Measurements from ENCODE around the gene GCK. TPM values are rescaled to one million over a fixed set of nuclear protein-coding genes. Genes with fewer than 3 reads are reported as not detected.
A peak's percentile ranks its signal among the peaks of the same experiment; 100 is the strongest.
"Not testable (repeated sequence)": the region's sequence is repeated elsewhere in the genome, so short reads cannot be mapped to it uniquely, and the experiment has no call there.

Gene GCK
- total RNA-seq, 1 donor from 2014 or later = 1.3 TPM

DNA sequence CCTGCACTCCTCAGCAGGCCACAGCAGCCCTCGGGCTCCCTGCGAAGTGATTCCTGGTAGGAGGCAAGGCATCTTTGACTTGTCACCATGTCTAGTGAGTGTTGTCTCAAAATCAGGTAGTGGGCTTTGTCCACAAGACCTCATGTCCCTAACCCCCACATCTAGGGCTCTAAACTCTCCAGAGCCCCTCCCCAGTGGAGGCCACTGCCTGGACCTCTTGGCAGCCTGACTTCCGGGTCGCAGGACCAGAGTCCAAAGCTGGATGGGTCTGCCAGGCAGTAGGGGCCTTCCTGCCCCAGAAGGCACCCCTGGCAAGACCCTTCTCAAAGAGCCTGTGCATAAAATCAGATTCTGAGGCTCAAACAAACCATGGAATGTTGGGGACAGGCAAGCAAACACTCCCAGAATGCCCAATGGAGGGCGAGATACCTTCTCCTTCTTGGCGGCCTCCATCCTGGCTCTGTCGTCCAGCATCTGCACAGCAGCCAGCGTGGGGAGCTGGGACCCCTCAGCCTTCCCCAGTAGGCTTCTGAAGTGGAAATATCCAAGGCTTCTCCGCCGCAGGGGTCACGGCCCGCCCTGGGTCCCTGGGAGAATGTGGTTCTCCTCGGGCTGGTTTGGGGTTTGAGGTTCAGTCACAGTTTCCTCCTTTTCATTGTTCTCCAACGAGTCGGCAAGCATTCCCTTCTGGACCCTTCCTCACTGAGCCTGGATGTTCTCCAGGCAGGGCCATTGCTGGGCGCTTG, 586 bp downstream of the GCK start:
- intact Hi-C loops (cut with DNase I) = loop anchor here (5.0 kb wide), 1 partner anchor 51 kb away; no protein-coding TSS in a partner anchor
- no peak for DNase-seq
- ATAC-seq (ENCODE audit: poor library complexity) = no peak

DNA sequence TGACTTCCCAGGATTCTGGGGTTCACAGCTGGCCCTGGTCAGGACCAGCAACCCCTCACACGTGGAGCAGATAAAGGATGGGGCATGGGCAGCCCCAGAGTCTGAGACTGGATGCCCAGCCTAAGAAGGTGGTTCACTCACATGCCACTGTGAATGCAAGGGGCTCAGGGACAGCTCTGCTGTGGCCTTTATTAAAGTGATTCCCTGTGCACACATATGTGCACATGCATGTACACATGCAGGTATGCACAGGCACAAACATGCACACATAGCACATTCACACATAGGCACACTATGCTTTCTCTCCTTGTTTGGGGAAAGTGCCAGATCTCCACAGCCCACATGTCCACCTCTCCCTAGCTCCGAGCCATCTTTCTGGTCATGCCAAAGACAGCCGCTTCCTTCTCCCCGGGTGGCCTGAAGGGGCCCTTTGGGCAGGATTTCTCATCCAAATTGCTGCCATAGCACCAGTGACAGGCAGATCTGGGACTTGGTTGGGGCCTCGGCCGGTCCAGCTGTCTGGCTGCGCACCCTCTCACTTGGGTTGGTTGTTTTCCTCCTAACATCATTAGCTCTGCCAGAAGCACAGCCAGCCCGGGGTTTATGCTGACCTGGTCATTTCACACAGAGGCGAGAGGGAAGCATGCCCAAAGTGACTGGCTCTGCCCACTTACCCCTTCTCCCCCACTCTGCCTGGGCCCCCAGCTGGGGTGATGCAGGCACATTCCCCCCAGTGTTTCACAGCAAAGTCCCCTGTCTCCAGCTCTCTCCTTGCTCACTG, 1.4 kb downstream of the GCK start:
- intact Hi-C loops (cut with DNase I) = loop anchor here (5.0 kb wide), 1 partner anchor 51 kb away; no protein-coding TSS in a partner anchor
- DNase-seq (no peak), ATAC-seq (ENCODE audit: poor library complexity) (no peak)

DNA sequence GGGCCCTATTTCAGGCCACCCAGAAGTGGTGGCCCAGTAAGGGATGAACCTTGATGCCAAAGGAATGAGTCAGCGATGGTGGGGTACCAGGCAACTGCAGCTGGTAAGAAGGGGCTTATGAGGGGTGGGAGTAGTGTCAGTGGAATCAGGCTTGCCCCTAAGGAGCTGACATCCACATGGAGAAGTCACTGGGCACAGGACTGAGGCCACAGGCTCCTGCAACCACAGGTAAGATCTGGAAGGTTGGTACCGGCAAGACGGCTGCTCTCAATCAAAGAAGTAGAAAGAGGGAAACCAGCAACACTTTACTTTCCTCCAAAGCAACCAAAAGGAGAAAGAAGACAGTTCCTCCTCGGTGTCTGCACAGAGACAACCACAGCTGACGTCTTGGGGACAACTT, 2.5 kb downstream of the GCK start:
- DNase-seq (no peak), ATAC-seq (ENCODE audit: poor library complexity) (no peak)
- intact Hi-C loops (cut with DNase I) = loop anchor here (5.0 kb wide), 1 partner anchor 49 kb away; no protein-coding TSS in a partner anchor

DNA sequence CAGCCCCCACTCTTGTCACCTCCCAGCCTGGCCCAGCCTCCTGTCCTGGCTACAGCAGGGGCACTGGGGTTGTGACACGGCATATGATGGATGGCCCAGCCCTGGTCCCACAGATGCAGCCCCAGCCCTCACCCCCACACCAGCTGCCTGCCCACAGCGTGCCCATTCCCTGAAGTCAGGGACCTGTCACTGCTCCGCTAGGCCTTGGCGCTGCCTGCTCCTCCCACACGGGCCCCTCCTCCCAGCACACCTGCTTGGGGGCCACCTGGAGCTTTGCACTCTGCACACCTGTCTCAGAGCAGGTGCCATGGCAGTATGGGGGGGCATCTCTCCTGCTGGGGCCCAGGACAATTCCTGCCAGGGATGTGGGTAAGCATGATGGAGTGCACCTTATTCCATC, 3.5 kb downstream of the GCK start:
- ATAC-seq (ENCODE audit: poor library complexity) (no peak), DNase-seq (no peak)
- intact Hi-C loops (cut with DNase I) = loop anchor here (5.0 kb wide), 1 partner anchor 48 kb away; no protein-coding TSS in a partner anchor

DNA sequence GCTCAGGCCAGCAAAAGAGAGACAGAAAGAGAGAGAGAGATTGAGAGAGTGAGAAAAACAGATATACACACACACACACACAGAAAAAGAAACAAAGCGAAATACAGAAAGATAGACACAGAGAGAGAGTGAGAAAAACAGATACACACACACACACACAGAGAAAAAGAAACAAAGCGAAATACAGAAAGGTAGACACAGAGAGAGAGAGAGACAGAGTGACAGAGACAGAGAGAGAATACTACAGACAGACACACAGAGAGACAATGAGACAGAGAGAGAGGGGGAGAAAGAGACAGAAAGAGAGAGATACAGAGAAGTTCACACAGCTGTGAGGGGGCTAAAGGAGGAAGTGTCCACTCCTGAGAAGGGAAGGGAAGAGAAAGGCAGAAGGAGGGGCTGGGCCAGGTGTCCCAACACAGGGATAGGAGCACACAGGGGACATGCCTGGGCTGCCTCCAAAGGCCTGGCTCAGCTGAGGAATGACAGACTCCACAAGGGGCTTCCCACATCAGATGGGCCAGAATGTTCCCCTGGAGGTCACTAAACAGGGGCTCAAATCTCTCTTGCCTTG, 4.3 kb downstream of the GCK start:
- intact Hi-C loops (cut with DNase I) = loop anchor here (5.0 kb wide), 1 partner anchor 48 kb away; no protein-coding TSS in a partner anchor
- ATAC-seq (ENCODE audit: poor library complexity) (no peak), DNase-seq (no peak)

DNA sequence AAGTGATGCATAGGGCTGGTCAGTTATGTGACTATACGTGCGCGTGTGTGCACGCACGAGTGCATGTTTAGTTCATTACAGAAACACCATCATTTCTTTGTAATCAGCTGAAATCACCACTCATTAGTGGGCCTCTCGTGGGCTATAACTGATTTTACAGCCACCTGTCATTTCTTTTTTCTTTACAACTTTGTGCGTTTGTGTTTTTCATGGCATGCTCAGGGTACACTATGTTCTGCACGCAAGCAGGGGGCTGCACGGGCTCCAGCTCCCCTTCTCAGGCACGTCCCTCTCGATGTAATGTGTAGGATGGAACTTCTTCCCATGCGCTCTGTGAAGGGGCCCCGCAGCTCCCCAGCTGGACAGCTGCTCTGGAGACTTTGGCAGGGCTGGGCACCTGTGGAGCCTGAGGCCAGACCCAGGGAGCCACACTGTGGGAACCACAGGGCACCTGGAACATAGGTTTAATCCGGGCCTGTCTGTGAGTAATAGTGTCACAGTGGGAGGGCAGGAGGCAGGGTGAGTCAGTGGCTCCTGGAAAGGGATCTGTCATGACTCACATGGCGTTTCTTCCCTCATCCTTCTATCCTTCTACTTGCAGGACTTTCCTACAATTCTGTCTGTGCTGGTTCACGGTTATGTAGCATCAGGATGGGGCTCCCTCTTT, 4.9 kb downstream of the GCK start:
- intact Hi-C loops (cut with DNase I) = no loop called here
- DNase-seq = no peak
- no peak for ATAC-seq (ENCODE audit: poor library complexity)

DNA sequence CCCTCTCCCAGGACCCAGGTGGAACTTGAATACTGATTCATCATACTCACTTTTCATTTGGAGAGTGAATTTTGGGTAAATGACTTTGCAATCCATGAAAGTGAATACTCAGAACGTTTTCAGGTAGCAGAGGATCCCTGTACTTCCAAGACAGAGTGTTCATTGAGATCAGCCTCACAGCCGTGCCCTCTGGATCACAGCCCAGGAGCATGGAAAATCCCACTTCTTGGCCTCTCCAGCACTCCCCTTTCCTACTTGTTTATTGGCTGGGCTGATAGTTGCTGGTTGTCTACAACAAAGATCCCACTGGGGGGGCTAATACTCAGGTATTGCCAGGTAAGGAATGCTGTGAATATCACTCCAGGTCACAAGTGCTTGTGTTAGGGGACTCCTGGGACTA, 5.9 kb downstream of the GCK start:
- intact Hi-C loops (cut with DNase I) = no loop called here
- ATAC-seq (ENCODE audit: poor library complexity) = no peak
- no peak for DNase-seq

DNA sequence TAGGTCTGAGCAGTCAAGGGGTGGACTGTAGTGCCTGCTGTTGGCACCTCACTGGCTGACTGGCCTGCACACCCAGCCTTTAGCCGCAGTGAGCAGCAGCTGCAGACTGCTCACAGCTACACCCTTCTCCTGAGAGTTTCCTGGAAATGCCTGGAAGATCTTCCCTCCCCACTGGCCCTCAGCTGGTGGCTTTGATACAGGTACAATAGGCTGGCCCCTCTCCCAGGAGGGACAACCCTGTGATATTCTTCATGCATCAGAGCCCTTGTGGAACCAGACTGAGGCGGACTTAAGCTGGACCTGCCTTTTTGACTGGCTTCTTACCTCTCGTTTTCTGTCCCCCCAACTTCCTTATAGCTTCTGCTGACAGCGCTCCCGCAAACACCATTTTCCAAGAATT, 6.4 kb downstream of the GCK start:
- no peak for ATAC-seq (ENCODE audit: poor library complexity)
- no peak for DNase-seq
- intact Hi-C loops (cut with DNase I) = no loop called here

DNA sequence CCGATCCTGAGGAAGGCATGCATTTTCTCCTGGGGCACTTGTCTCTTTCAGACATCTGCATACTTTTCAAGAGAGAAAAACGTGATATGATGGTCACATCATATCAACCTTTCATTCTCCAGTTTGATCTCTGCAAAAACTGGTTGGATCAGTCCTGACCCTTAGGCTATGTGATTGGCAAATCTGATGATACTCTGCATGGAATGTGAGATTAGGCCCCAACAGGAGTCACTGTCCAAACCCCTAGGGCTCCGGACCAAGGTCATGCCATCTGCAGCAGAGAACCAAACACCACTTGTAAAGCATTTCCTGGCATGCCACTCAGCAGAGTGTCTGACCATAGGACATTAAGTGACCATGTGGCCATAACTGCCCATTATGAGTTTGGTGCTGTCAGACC, 8.6 kb downstream of the GCK start:
- no peak for ATAC-seq (ENCODE audit: poor library complexity)
- DNase-seq = no peak
- intact Hi-C loops (cut with DNase I) = no loop called here

DNA sequence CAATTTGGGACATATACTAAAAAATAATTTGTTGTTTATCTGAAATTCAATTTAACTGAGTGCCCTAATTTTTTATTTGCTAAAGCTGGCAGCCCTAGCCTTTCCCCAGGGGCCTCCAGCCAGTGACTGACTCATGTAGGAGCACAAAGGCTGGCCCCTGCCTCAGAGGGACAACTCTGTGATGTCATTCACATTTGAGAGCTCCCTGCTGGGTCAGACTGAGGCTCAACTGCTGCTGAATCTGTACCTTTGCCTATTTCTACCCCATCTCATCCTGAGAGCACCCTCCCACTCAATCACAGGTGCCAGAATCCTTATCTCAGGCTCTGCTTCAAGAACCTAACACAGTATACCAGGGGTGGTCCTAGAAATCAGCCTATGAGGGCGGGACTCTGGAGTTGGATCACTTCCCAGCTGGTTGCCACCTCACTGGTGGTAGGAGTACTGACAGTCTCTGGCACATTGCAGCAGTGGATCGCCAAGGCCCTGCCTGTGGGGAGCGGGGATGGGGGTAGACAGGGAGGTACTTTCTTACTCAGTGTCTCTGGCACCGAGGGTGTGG, 11.6 kb downstream of the GCK start:
- intact Hi-C loops (cut with DNase I) = no loop called here
- no peak for DNase-seq
- ATAC-seq (ENCODE audit: poor library complexity) = peak; percentile 31

DNA sequence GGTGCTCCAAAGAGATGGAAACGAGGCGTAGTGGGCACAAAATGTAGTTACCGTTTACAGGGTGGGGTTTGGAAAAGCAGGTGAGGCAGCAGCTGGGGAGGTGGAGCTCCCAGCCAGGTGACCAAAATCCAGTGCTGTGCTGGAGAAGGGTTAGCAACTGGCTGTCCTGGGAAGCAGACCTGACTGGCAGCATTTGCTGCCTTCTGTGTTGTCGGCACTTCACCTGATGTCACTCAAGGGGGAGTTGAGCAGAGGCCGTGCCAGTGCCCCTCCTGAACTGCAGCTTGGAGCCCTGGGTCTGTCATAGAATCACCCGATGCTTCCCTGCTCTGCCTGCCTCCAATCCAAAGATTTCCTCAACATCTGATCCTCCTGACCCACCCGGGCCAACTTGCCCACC, 12.8 kb downstream of the GCK start:
- no peak for ATAC-seq (ENCODE audit: poor library complexity)
- no peak for DNase-seq
- intact Hi-C loops (cut with DNase I) = no loop called here

DNA sequence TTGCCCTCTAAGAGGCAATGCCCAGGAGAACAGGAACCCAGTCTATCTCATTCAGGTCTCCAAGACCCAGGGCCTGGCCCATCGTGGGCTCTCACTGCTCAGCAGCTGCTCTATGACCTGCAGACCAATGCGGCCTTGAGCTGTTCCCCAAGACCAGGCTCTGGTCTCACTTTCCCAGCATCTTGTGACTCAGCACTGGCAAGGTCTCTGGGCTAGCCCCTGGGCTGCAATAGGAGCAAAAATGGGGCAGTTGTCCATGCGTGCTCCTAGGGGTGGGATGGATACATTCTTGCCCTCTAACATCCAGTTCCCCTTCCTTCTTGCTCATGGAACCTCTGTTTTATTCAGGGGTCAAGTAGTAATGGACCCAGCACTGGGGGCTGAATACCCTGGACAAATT, 13.5 kb downstream of the GCK start:
- intact Hi-C loops (cut with DNase I) = no loop called here
- ATAC-seq (ENCODE audit: poor library complexity) = no peak
- DNase-seq = no peak

DNA sequence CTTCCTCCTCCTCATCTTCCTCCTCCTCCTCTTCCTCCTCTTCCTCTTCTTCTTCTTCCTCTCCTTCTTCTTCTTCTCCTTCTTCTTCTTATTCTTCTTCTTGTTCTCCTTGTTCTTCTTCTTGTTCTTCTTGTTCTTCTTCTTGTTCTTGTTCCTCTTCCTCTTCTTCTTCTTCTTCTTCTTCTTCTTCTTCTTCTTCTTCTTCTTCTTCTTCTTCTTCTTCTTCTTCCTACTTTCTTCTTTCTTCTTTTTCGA, 14.6 kb downstream of the GCK start:
- intact Hi-C loops (cut with DNase I); DNase-seq; ATAC-seq (ENCODE audit: poor library complexity): not testable (repeated sequence)

DNA sequence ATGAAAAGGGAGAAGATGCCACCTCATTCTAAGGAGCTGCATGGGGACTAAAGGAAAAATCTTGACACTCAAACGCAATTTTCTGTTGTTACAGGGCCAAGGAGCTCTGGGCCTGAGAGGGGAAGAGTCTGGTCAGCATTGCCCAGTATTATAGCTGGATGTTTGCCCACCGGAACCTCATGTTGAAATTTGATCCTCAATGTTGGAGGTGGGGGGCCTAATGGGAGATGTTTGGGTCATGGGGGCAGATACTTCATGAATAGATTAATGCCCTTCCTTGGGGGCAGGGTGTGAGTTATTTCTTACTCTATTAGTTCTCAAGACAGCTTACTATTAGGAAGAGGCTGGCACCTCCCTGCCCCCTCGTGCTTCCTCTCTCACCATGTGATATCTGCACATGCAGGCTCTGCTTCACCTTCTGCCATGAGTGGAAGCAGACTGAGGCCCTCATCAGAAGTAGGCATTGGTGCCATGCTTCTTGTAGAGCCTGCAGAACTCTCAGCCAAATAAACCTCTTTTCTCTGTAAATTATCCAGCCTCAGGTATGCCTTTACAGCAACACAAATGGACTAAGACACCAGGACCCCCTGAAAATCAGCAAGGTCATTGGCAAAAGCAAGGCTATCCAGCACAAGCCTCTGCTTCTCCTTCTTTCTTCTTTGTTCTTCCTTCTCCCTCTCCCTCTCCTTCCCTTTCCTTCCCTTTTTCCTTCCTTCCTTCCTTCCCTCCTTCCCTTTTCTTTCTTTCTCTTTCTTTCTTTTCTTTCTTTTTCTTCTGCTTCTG, 15.1 kb downstream of the GCK start:
- no peak for DNase-seq
- intact Hi-C loops (cut with DNase I) = no loop called here
- no peak for ATAC-seq (ENCODE audit: poor library complexity)

DNA sequence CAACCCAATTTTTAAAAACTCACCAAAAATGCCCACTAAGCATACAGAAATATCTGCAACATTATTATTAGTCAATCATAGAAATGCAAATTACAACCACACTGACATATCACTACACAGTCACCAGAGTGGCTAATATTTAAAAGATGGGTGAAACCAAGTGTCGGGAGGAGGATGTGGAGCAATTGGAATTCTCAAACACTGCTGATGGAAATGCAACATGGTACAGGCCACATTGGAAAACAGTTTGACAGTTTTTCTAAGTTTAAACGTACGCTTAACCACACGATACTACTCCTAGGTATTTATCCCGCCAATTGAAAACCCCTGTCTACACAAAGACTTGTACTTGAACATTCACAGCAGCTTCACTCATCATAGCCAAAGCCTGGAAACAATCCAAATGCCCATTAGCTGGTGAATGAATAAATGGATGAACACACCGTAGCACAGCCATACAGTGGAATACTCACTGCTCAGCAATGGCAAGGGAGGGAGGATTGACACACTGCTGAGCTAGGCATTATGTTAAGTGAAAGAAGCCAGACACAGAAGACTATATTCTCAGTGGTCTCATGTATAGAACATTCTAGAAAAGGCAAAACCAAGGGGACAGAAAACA, 16.3 kb downstream of the GCK start:
- intact Hi-C loops (cut with DNase I) = no loop called here
- DNase-seq (no peak), ATAC-seq (ENCODE audit: poor library complexity) (no peak)

DNA sequence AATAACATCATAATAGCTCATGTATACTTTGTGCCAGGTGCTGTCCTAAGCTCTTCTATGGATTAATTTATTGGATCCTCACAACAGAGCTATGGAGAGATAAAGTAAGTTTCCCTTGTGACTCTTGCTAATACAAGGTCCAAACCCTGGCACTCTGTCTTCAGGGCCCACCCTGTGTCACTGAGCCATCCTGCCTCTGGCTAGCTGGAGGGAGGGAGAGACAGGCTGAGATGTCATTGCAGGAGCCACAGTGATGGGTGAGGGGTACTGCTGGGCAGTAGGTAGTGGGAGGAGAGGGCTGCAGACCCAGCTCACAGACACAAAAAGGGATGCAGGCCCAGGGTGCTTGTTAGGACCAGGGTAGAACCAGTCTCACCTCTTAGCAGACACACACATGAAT, 16.9 kb downstream of the GCK start:
- ATAC-seq (ENCODE audit: poor library complexity) = no peak
- DNase-seq = no peak
- intact Hi-C loops (cut with DNase I) = no loop called here

DNA sequence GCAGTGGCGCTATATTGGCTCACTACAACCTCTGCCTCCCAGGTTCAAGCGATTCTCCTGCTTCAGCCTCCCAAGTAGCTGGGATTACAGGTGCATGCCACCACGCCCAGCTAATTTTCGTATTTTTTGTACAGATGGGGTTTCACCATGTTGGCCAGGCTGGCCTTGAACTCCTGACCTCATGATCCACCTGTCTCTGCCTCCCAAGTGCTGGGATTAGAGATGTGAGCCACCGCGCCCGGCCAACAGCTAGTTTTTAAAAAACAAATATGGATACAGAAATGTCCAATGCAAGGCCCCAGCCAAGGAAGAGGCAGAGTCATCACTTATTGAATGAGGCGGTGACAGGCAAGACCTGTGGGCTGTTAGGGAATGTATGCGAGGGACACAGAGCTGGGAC, 17.3 kb downstream of the GCK start:
- ATAC-seq (ENCODE audit: poor library complexity); DNase-seq; intact Hi-C loops (cut with DNase I): not testable (repeated sequence)

DNA sequence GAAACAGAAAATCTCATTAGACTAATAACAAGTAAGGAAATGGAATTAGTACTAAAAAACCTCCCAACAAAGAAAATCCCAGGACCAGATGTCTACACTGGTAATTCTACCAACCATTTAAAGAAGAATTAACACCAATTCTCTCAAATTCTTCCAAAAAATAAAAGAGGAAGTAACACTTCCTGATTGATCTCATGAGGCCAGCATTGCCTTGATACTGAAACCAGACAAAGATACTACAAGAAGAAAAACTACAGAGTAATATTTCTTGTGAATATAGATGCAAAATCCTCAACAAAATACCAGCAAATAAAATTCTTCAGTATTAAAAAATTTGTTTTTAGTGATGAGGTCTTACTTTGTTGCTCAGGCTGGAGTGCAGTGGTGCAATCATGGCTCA, 21.3 kb downstream of the GCK start:
- intact Hi-C loops (cut with DNase I) = no loop called here
- ATAC-seq (ENCODE audit: poor library complexity) (no peak), DNase-seq (no peak)
